T-helper 1 cell (primary cell): ENCODE data around the gene PAWR.
"Not testable (repeated sequence)": the region's sequence is repeated elsewhere in the genome, so short reads cannot be mapped to it uniquely, and the experiment has no call there.

ENCODE experiments used
- DNase-seq, 5 donors: peaks; one replicate each; pipeline ENCODE4 v3.0.0-alpha.2; 2012 to 2020

The PAWR gene

GRCh38 chr12:79585147-79585546 is 105.6 kb downstream of the PAWR start:
- DNase-seq, result no peak

DNA sequence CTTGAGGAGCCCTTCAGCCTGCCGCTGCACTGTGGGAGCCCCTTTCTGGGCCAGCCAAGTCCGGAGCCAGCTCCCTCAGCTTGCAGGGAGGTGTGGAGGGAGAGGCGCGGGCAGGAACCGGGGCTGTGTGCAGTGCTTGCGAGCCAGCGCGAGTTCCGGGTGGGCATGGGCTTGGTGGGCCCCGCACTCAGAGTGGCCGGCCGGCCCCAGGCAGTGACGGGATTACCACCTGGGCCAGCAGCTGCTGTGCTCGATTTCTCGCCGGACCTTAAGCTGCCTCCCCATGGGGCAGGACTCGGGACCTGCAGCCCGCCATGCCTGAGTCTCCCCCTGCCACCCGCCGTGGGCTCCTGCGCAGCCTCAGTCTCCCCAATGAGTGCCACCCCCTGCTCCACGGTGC is 116.9 kb downstream of the PAWR start:
- no peak for DNase-seq

DNA sequence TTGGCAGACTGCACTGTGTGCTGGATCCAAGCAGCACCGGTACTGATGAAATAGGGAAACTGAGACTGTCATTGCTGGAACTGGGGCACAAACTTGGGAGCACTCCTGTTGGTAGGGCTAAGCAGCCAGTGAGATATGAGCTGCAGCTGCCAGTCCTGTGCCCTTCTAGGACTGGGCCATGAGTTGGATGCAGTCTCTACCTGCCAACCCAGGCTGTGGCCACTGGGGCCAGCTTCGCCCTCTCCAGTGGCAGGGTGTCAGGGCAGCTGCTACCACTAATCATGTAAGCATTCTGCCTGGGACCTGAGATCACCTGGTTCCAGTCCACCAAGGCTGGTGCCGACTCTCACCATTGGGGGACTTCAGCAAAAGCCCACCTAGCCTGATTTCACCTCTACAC is 121.1 kb downstream of the PAWR start:
- no peak for DNase-seq

- no peak for DNase-seq
Measured at GRCh38 chr12:79567175-79567563, 123.6 kb downstream of the PAWR start.

GRCh38 chr12:79566452-79567174 is 124.2 kb downstream of the PAWR start:
- no peak for DNase-seq

GRCh38 chr12:79564727-79565350 is 125.9 kb downstream of the PAWR start:
- not testable (repeated sequence) for DNase-seq

DNA sequence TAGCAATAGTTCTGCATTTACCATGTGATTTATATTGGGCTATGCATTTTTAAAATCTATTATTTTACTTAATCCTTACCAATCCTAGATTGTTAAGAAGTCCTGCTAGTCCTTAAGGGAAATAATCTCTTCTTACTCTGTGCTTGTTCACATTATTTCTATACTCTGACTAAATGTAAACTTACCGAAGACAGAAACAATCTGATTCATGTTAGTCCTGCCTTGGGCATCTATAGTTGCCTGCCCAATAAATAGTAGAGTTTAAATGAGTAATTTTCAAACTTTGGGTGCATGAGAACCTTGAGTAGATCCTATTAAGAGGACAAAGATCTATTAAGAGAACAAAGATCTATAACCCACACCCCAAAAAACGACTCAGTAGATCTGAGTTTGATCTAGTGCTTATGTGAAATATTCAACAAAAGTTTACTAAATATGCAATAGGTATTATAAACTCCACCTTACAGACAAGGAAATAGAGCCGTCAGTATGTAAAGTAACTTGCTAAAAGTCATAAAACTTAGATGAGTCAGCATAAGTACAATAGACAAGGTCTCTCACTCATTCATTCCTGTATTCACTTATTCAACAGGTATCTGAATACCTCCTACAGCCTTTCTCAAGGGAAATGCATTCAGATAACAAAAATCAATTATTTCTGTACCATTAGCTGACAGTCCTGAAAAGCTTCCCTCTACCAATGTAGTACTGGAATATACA is 127.6 kb downstream of the PAWR start:
- DNase-seq, result no peak

DNA sequence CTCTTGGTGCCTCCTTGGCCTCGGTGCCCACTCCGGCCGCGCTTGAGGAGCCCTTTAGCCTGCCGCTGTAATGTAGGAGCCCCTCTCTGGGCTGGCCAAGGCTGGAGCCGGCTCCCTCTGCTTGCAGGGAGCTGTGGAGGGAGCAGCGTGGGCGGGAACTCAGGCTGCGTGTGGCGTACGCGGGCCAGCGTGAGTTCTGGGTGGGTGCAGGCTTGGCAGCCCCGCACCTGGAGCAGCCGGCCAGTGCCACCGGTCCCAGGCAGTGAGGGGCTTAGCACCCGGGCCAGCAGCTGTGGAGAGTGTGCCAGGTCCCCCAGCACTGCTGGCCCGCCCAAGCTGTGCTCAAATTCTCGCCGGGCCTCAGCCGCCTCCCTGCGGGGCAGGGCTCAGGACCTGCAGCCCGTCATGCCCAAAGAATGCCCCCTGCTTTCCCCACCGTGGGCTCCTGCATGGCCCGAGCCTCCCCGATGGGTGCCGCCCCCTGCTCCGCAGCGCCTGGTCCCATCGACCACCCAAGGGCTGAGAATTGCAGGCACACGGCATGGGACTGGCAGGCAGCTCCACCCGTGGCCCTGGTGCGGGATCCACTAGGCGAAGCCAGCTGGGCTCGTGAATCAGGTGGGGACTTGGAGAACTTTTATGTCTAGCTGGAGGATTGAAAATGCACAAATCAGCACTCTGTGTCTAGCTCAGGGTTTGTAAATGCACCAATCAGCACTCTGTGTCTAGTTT is 129.2 kb downstream of the PAWR start:
- no peak for DNase-seq

DNA sequence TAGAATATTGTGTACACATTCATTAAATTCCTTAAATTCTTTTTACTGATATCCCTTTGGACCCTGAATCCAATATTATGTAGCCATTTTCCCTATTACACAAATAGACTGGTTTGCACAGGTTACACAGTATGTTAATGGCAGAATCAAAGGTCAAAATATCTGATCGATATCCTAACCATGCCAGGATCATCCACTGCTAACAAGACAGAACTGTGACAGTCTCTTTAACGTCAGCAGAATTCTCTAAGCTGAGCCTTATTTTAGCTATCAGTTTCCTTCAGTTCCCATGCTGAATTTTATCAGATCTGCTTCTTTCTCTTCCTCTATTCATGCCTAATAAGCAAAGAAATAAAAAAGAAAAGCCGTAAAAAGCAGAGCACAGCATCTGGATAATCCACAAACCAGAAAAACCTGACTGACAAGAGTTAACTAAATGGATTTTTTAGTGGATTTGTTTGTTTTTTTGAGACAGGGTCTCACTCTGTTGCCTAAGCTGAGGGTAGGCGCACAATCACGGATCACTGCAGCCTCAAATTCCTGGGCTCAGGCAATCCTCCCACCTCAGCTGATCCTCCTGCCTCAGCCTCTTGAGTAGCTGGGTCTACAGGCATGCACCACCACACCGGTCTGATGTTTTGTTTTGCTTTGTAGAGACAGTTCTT is 130.4 kb downstream of the PAWR start:
- DNase-seq, result no peak

- no peak for DNase-seq
Measured at GRCh38 chr12:79559591-79559990, 131.2 kb downstream of the PAWR start.

- DNase-seq, result no peak
Measured at GRCh38 chr12:79558924-79559469, 131.8 kb downstream of the PAWR start.

GRCh38 chr12:79557690-79558315 is 133.0 kb downstream of the PAWR start:
- DNase-seq, result no peak

- no peak for DNase-seq
Measured at GRCh38 chr12:79555028-79555925, 135.5 kb downstream of the PAWR start.

DNA sequence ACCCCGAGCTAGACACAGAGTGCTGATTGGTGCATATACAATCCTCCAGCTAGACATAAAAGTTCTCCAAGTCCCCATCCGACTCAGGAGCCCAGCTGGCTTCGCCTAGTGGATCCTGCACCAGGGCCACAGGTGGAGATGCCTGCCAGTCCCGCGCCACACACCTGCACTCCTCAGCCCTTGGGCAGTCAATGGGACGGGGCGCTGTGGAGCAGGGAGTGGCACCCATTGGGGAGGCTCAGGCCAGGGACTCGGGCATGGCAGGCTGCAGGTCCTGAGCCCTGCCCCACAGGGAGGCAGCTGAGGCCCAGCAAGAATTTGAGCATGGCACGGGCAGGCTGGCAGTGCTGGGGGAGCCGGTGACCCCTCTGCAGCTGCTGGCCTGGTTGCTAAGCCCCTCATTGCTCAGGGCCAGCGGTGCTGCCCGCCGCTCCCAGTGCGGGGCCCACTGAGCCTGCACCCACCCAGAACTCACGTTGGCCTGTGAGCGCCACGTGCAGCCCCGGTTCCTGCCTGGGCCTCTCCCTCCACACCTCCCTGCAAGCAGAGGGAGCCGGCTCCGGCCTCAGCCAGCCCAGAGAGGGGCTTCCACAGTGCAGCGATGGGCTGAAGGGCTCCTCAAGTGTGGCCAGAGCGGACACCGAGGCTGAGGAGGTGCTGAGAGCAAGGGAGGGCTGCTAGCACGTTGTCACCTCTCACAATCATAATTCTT is 136.7 kb downstream of the PAWR start:
- no peak for DNase-seq

DNA sequence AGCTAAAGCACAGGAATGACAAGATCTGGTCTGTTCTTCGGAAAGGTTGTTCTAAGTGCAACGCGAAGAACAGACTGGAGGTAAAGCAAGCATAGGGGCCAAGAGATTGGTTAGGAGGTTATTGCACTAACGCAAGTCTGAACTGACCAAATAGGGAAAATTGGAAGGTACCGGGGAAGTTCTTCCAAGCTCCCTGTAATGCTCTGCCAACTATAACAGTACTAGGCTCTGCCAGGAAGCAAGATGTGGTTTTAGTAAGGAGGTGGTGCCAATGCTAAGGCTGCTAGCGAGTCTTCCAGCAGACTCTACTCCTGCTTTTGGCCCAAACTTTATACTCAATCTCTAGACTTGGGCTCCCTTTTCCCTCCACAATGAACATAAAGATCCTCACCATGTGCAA is 138.6 kb downstream of the PAWR start:
- no peak for DNase-seq

GRCh38 chr12:79549531-79550271 is 141.1 kb downstream of the PAWR start:
- no peak for DNase-seq

GRCh38 chr12:79548610-79548924 is 142.2 kb downstream of the PAWR start:
- no peak for DNase-seq

DNA sequence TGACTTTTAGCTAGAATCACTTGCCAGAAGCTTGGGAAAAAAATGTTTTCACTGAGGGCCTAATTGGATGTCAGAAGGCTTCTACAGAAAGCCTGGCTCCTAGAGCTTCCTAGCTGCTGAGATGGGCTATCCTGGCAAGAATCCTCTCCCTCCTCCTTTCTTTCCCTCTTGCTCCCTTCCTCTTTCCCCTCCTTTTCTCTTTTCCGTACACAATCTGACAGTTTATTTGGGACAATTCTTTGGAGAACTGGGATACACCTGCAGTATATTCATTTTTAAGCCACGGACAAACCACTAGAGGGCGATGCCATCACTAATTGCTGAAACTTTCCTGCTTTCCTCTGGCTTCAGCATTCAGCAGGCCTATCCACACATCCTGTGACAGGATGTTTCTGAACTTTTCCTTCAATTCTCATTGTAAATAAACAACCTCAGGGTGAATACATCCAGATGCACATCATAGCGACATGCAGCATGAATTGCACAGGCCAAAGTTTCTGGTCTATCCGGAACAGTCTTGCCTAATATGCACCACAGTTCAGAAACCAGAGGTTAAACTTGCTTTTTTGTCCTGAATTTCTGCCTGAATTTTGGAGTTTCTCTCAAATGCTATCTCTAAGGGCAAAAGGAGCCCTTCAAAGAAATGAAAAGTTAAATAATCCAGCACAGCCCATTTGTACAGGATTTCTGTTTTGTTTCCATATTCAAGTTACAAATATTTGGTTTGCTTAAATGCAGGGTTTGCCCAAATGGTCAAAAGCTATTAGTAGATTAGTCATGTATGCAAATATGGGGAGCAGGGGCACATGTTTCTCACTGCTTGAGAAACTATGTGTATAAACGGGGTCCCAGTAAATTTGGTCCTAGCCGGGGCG is 142.8 kb downstream of the PAWR start:
- peak in 1 of 5 donors; percentile 9 for DNase-seq
